IPS-20b (cell line): Measurements from ENCODE around the gene CAVIN2.
"Not testable (repeated sequence)": the region's sequence is repeated elsewhere in the genome, so short reads cannot be mapped to it uniquely, and the experiment has no call there.

Experiments
- H3K27ac ChIP-seq: one replicate; pipeline ENCODE4 v1.5.1; 2013; ENCODE audit warnings: low read length
- H3K27me3 ChIP-seq: 2 replicates; pipeline ENCODE4 v1.6.1; 2013; ENCODE audit warnings: mild to moderate bottlenecking, low read length, inconsistent platforms; ENCODE audit not compliant: insufficient read depth
- H3K36me3 ChIP-seq: 2 replicates; pipeline ENCODE4 v1.6.1; 2013; ENCODE audit warnings: low read depth, mild to moderate bottlenecking, inconsistent platforms, low read length, moderate library complexity; ENCODE audit not compliant: insufficient read depth
- H3K4me1 ChIP-seq: 2 replicates; pipeline ENCODE4 v1.6.1; 2013; ENCODE audit warnings: mild to moderate bottlenecking, control low read depth, inconsistent platforms, low read length, moderate library complexity; ENCODE audit not compliant: insufficient read depth
- H3K4me3 ChIP-seq: 2 replicates; pipeline ENCODE4 v1.5.1; 2013; ENCODE audit warnings: mild to moderate bottlenecking, low read length, inconsistent platforms
- H3K9ac ChIP-seq: 2 replicates; pipeline ENCODE4 v1.6.1; 2013; ENCODE audit warnings: low read depth, mild to moderate bottlenecking, inconsistent platforms, low read length, moderate library complexity
- H3K9me3 ChIP-seq: 2 replicates; pipeline ENCODE4 v1.6.1; 2013; ENCODE audit warnings: mild to moderate bottlenecking, low read depth, low read length, inconsistent platforms; ENCODE audit not compliant: insufficient read depth

Gene CAVIN2

GRCh38 chr2:191790737-191791136 lies 56.2 kb downstream of the CAVIN2 start:
- Histone ChIP-seq H3K9ac (no peak overlapping the region), H3K27me3 (no peaks in the 10 kb centered on the region), H3K27ac (no peak overlapping the region), H3K4me1 (no peaks in the 10 kb centered on the region), H3K9me3 (no peaks in the 10 kb centered on the region), H3K36me3 (no peaks in the 10 kb centered on the region), H3K4me3 (no peak overlapping the region)

GRCh38 chr2:191789796-191790195 lies 57.1 kb downstream of the CAVIN2 start:
- Histone ChIP-seq H3K9ac (no peak overlapping the region), H3K4me3 (no peak overlapping the region), H3K27ac (no peak overlapping the region), H3K36me3 (no peaks in the 10 kb centered on the region), H3K4me1 (no peaks in the 10 kb centered on the region), H3K27me3 (no peaks in the 10 kb centered on the region), H3K9me3 (no peaks in the 10 kb centered on the region)

GRCh38 chr2:191786694-191787093 lies 60.2 kb downstream of the CAVIN2 start:
- no peak overlapping the region for H3K9ac ChIP-seq
- H3K4me1 ChIP-seq, result no peaks in the 10 kb centered on the region
- H3K27ac ChIP-seq, result no peak overlapping the region
- H3K9me3 ChIP-seq, result no peaks in the 10 kb centered on the region
- no peaks in the 10 kb centered on the region for H3K36me3 ChIP-seq
- H3K4me3 ChIP-seq, result no peak overlapping the region
- no peaks in the 10 kb centered on the region for H3K27me3 ChIP-seq

- not testable (repeated sequence) for H3K36me3 ChIP-seq, H3K9me3 ChIP-seq, H3K9ac ChIP-seq, H3K4me3 ChIP-seq, H3K27me3 ChIP-seq, H3K27ac ChIP-seq, H3K4me1 ChIP-seq
These were observed 61.2 kb downstream of the CAVIN2 start for GRCh38 chr2:191785651-191786050.
